GM13977 (cell line): Measurements from ENCODE around the gene ARL6IP6.

Experiments used
- DNase-seq: peaks from one replicate; pipeline ENCODE4 v3.0.0; 2012; ENCODE audit warnings: low spot score
- in situ Hi-C: fragments of 300-500 bp; cut with MboI; formaldehyde crosslinking; loops from one replicate; pipeline ENCODE4 v1.12.0; 2022; ENCODE audit warnings: low sequenced_read_pairs, low pct_unique_long_range_greater_than_20kb, mixed read lengths, inconsistent platforms; ENCODE audit not compliant: unreplicated experiment
- TF ChIP-seq, protein P1 (sequence below): IDR thresholded peaks from 2 replicates; pipeline ENCODE4 v1.5.1; 2012; ENCODE audit warnings: mild to moderate bottlenecking, control low read depth; ENCODE audit not compliant: insufficient read depth; ENCODE audit errors: extremely low read depth, missing control alignments

Gene ARL6IP6

DNA sequence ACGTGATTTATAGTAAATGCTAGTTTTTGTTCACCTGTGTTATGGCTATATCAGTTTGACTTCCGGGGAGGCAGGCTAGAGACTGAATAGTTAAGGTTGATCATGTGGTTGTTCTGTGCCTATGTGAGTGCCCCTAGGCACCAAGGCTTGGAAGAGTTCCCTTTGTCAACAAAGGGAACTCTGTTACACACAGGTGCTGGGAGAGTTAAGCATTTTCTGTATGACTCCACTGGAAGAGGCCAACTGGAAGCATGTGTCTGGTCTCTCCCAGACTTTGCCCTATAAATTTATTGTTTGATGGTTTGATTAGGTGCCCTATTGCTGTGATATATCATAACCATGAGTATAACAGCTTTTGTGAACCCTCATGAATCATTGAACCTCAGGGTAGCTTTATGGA lies 63.8 kb downstream of the ARL6IP6 start:
- no peak for DNase-seq
- TF ChIP-seq, protein P1, sequence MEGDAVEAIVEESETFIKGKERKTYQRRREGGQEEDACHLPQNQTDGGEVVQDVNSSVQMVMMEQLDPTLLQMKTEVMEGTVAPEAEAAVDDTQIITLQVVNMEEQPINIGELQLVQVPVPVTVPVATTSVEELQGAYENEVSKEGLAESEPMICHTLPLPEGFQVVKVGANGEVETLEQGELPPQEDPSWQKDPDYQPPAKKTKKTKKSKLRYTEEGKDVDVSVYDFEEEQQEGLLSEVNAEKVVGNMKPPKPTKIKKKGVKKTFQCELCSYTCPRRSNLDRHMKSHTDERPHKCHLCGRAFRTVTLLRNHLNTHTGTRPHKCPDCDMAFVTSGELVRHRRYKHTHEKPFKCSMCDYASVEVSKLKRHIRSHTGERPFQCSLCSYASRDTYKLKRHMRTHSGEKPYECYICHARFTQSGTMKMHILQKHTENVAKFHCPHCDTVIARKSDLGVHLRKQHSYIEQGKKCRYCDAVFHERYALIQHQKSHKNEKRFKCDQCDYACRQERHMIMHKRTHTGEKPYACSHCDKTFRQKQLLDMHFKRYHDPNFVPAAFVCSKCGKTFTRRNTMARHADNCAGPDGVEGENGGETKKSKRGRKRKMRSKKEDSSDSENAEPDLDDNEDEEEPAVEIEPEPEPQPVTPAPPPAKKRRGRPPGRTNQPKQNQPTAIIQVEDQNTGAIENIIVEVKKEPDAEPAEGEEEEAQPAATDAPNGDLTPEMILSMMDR = no peak
- in situ Hi-C loops = no loop called here

DNA sequence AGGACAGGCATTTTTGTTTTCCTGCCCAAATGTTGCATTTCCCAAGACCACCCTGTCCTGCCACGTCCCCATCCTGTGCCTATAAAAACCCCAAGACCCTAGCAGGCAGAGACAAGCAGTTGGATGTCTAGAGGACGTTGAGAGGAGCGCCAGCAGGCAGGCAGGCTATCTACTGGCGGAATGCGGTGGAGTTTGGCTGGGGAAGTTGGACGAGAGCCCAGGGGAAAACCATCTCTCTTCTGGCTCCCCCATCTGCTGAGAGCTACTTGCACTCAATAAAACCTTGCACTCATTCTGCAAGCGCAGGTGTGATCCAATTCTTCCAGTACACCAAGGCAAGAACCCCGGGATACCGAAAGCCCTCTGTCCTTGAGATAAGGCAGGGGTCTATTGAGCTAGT lies 72.5 kb downstream of the ARL6IP6 start:
- no peak for DNase-seq
- TF ChIP-seq, protein P1 = no peak
- in situ Hi-C loops = no loop called here

DNA sequence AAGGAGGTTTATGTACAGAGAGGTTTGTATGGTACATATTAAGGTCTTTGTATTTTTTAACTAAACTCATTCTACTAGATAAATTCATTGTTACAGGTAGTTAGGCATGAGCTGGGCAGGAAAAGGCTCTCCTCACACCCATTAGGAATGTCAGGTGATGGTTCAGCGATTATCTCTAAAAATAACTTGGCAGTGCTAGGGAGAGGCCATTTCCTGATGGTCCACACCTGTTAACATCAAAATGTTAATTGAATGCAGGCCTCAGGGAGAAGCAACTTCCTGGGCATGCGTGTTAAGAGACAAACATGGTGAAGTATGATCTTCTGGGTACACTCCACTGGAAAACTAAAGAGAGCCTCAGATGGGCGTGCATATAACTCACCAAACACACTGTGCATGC lies 73.6 kb downstream of the ARL6IP6 start:
- DNase-seq = no peak
- in situ Hi-C loops = no loop called here
- TF ChIP-seq, protein P1 = no peak

DNA sequence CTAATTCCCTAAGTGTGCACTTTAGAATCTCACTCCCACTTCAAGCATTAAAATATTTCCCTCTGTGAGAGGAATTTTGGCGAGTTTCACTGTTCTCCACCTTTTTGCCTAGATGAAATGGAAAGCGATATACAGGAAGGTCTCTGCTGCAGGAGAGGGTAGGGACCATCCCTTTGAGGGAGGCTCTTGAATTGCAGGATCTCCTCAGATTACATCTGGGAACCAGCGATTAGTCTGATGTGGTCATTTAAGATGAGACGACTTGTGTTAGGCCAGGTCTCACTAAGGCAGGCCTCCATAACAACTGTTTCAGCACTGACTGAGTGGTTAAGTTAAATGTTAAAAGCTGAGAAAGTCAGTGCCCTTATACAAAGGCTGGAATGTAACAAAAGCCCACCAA lies 74.6 kb downstream of the ARL6IP6 start:
- no peak for DNase-seq
- TF ChIP-seq, protein P1 = no peak
- in situ Hi-C loops = no loop called here

DNA sequence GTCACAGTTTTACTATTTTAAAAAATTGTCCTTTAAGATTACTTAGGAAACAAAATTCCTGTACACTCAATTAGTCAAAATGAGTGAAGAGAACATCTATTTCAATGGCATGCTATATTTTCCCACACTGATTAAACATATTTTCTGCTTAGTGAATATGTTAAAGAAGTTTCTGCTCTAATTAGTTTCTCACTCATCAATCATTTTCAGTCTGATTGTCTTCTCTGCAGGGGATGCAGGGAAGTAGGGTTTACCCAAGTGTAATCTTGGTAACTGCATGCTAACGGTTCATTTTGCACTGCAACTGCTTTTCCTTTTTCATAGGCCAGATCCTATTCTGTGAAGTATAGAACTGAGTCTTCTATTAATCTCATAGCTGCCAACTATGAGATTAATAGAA lies 78.5 kb downstream of the ARL6IP6 start:
- TF ChIP-seq, protein P1 = no peak
- no peak for DNase-seq
- in situ Hi-C loops = no loop called here

DNA sequence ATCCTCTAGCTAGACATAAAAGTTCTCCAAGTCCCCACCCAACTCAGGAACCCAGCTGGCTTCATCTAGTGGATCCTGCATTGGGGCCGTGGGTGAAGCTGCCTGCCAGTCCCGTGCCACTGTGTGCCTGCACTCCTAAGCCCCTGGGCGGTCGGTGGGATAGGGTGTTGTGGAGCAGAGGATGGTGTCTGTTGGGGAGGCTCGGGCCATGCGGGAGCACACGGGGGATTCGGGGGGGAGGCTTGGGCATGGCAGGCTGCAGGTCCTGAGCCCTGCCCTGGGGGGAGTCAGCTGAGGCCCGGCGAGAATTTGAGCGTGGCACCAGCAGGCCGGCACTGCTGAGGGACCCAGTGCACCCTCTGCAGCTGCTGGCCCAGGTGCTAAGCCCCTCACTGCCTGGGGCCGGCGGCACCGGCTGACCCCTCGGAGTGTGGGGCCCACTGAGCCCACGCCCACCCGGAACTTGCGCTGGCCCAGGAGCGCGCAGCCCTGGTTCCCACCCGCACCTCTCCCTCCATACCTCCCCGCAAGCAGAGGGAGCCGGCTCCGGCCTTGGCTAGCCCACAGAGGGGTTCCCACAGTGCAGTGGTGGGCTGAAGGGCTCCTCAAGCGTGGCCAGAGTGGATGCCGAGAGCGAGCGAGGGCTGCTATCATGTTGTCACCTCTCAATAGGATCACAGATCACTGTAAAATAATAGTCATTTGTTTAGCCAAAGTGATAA lies 86.4 kb downstream of the ARL6IP6 start:
- TF ChIP-seq, protein P1 = no peak
- in situ Hi-C loops = no loop called here
- no peak for DNase-seq

DNA sequence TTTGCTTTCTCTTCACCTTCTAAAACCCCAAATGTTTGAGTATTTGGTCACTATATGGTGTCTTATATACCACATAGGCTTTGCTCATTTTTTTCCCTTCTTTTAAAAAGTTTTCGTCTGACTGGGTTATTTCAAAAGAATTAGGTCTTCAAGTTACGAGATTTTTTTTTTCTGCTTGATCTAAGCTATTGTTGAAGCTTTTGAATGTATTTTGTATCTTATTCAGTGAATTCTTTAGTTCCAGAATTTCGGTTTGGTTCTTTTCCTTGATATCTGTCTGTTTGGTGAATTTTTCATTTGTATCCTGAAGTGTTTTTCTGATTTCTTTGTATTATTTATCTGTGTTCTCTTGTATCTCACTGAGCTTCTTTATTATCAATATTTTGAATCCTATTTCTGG lies 93.5 kb downstream of the ARL6IP6 start:
- in situ Hi-C loops = no loop called here
- TF ChIP-seq, protein P1 = no peak
- DNase-seq = no peak
